ENCODE results near the gene PGAP1. TPM values are rescaled to one million over a fixed set of nuclear protein-coding genes. Genes with fewer than 3 reads are reported as not detected.
"Not testable (repeated sequence)": the region's sequence is repeated elsewhere in the genome, so short reads cannot be mapped to it uniquely, and the experiment has no call there.

PGAP1 gene
- total RNA-seq, 1 donor from 2014 or later: 5.5 TPM

- intact Hi-C loops (cut with DNase I): no loop called here
- ATAC-seq (ENCODE audit: poor library complexity) (no peak), DNase-seq (no peak)
Measured at GRCh38 chr2:196914867-196915460, 11.5 kb downstream of the PGAP1 start.

DNA sequence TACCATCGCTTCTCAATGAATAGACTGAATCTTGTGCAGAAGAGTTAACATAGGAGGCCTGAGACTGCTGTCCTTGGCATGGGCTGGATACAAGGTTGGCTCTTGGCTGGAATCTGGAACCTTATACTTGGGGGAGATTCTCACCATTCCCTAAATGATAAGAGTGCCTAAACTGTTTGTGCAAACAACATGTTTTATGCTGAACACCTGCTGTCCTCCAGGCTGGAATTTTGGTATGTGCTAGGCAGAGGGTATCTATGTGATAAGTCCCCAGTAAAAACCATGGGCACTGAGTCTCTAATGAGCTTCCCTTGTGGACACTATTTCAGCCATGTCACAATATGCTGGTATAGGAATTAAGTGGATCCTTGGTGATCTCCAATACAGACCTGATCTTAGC lies 12.8 kb downstream of the PGAP1 start:
- no peak for DNase-seq
- intact Hi-C loops (cut with DNase I): no loop called here
- no peak for ATAC-seq (ENCODE audit: poor library complexity)

- intact Hi-C loops (cut with DNase I); ATAC-seq (ENCODE audit: poor library complexity); DNase-seq: not testable (repeated sequence)
Measured at GRCh38 chr2:196905365-196905764, 21.1 kb downstream of the PGAP1 start.

GRCh38 chr2:196902828-196903227 lies 23.7 kb downstream of the PGAP1 start:
- intact Hi-C loops (cut with DNase I): no loop called here

DNA sequence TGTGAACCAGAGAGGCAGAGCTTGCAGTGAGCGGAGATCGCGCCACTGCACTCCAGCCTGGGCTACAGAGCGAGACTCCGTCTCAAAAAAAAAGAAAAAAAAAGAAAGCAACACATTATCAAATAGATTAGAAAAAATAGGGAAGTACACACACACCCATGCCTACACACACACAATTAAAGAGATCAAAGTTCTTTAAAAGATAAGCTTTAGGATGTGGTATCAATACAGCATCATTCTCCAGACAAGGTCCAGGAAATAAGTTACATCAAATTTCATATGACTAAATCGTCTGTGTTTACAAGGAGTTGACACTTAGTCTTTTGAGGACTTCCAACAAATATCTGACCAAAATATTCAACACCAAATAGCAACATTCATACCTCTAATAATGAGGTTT lies 25.7 kb downstream of the PGAP1 start:
- ATAC-seq (ENCODE audit: poor library complexity) (no peak), DNase-seq (no peak)
- intact Hi-C loops (cut with DNase I): no loop called here

More at GRCh38 chr2:196902828-196903227, 23.7 kb downstream of the PGAP1 start:
- no peak for DNase-seq
- no peak for ATAC-seq (ENCODE audit: poor library complexity)

- ATAC-seq (ENCODE audit: poor library complexity) (no peak), DNase-seq (no peak)
- intact Hi-C loops (cut with DNase I): no loop called here
Measured at GRCh38 chr2:196899976-196900375, 26.5 kb downstream of the PGAP1 start.

DNA sequence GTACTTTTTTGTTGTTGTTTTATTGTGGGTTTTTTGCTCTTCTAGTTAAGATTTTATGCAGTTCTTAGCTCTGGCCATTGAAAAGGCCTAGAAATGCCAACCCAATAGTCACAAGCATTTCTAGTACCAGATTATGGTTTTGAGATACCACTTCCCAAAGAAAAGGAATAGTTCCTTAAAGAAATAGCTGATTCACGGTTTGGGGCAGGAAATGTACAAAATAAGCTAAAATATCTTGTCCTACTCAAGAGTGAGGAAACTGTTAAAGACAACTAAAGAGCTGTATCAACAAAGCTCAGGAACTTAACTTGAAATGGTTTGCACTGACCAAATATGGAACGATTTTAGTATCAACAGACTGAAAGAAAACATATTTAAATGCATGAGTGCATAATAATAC lies 35.4 kb downstream of the PGAP1 start:
- DNase-seq (no peak), ATAC-seq (ENCODE audit: poor library complexity) (no peak)
- intact Hi-C loops (cut with DNase I): no loop called here

- ATAC-seq (ENCODE audit: poor library complexity): no peak
- intact Hi-C loops (cut with DNase I): no loop called here
- DNase-seq: no peak
Measured at GRCh38 chr2:196887431-196887830, 39.1 kb downstream of the PGAP1 start.

DNA sequence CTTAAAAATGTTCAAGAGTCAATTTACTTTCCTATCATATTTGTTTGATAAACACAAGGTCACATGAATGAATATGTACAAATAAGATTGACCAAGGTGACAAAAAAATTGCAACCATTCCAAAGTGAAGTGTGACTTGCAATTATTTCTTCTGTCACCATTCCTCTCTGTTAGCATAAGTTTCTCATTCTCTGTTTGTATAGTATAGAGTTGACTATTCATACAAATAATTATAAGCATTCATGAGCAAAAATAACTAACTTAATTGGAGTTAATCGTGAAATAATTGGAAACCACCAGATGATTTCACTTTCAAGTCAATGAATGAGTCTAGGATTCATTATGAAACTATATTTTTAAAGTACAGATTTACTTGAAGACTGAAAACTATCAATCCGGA lies 42.1 kb downstream of the PGAP1 start:
- intact Hi-C loops (cut with DNase I): no loop called here
- DNase-seq: no peak
- no peak for ATAC-seq (ENCODE audit: poor library complexity)

- ATAC-seq (ENCODE audit: poor library complexity): no peak
- no peak for DNase-seq
- intact Hi-C loops (cut with DNase I): no loop called here
Measured at GRCh38 chr2:196876364-196876763, 50.1 kb downstream of the PGAP1 start.

GRCh38 chr2:196875414-196875813 lies 51.1 kb downstream of the PGAP1 start:
- DNase-seq: no peak
- intact Hi-C loops (cut with DNase I): no loop called here
- ATAC-seq (ENCODE audit: poor library complexity): no peak

DNA sequence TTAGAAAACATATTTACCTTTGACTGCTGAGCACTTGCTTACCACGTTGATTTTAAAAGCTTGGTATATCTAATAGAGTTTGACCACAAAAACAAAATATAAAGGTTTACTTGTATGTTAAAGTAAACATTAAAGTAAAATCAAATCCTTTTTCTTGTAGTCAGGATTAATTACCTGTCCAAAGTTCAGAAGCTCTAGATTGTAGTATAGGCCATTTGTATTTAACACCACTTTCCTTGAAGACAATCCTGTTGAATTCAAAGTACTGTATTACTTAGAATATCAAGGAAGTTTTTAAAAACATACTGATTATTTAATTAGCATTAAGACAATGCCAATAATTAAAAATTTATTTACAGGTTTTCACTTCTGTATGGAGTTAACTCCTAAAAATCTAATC lies 53.0 kb downstream of the PGAP1 start:
- ATAC-seq (ENCODE audit: poor library complexity): no peak
- no peak for DNase-seq
- intact Hi-C loops (cut with DNase I): no loop called here

- ATAC-seq (ENCODE audit: poor library complexity) (no peak), DNase-seq (no peak)
- intact Hi-C loops (cut with DNase I): no loop called here
Measured at GRCh38 chr2:196854629-196855028, 71.9 kb downstream of the PGAP1 start.

DNA sequence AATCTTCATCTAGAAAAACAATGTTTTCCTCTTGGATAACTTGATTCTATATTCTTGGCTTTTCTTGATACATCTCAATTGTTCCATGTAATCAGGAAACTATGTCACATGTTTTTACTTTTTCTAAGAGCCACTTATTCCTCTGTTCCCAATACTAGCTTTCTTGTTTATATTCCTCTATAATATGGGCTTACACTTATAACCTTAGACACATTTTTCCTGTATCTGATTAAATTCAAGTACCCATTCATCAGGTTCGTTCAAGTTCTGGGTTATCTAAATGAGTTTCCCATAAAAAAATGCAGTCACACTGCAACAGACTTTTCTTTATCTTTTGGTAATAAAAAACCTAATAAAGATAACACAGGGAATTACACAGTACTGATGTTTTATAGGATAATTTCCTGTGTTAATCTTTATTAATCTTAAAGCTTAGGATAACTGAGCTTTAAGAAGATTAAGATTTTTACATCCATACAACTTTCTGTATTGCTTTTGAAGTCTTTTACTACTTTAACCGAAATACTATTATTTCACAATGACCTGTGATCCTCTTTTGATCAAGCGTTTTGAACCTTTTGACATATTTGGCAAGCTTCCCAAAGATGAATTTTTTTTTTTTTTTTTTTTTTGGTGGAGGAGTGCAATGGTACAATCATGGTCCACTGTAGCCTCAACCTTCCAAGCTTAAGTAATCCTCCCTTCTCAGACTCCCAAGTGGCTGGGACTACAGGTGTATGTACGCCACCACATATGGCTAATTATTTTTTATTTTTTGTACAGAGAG lies 73.0 kb downstream of the PGAP1 start:
- DNase-seq: no peak
- intact Hi-C loops (cut with DNase I): no loop called here
- ATAC-seq (ENCODE audit: poor library complexity): no peak

DNA sequence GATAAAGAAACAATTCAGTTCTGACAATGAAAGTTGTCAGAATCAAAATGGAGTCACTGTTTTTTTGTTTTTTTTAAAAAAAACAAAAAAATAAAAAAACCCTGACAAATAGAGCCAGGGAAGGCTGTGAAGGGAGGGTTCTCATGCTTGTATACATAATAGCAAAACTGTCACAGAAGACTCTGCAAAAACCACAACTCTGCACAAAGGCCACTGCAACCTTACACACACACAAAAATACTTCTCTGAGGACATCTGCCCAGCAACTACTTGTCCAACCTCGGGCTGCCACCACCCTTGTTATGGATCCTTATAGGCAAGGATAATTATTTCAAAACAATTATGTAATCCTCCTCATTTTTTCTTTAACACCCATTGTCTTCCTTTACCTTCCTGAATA lies 75.4 kb downstream of the PGAP1 start:
- DNase-seq (no peak), ATAC-seq (ENCODE audit: poor library complexity) (no peak)
- intact Hi-C loops (cut with DNase I): no loop called here

- ATAC-seq (ENCODE audit: poor library complexity) (no peak), DNase-seq (no peak)
- intact Hi-C loops (cut with DNase I): no loop called here
Measured at GRCh38 chr2:196849895-196850294, 76.6 kb downstream of the PGAP1 start.

DNA sequence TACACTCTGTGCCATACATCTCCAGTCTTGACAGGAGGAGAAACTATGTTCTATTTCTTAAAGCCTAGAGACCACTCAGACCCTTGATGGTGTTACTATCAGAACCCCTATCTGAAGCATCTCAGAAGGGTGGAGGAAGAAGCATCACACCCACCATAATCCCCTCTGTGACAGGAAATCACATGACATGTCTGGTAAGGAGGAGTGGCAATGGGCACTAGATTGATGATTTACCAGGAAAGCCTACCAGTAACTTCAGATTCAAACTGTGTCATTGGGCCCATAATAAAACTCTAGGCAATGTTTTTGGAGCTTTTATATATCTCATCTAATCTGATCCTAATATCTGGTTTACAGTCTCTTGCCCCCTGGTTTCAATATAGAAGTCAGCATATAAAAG lies 80.2 kb downstream of the PGAP1 start:
- ATAC-seq (ENCODE audit: poor library complexity): no peak
- intact Hi-C loops (cut with DNase I): no loop called here
- DNase-seq: no peak

DNA sequence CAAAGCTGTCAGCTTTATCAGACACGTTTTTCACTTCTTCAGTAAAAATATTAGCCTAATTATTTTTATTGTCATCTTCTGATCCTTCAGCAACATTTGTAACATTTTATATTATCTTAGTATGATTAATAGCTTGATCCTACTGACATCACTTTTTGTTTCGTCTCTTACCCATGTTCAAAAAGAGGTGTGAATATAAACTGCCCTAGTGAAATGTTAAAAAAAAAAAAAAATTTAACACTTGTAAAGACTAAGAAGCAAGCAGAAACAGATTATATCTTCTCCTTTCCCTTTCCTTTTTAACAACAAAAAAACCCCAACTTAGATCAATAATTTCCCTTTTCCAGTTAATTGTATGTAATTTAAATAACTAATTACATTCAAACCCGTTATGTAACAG lies 81.1 kb downstream of the PGAP1 start:
- DNase-seq (no peak), ATAC-seq (ENCODE audit: poor library complexity) (no peak)
- intact Hi-C loops (cut with DNase I): no loop called here

DNA sequence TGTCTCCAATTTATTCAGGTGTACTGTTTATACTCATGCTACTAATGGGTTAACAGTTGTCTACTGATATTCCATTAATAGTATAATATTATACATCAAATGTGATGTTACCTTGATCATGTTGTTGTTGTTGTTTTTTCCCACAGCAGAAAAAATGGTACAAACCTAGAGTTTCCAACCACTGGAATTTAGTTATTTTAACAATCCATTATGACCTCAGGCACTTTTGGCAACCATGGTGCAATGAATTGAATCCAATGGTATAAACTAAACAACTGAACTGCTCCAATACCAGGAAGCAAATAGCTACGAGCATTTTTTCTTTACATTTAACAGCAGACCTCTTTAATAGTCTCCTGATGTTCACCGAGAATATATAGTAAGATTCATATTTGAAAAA lies 86.3 kb downstream of the PGAP1 start:
- DNase-seq: no peak
- ATAC-seq (ENCODE audit: poor library complexity): no peak
- intact Hi-C loops (cut with DNase I): no loop called here

DNA sequence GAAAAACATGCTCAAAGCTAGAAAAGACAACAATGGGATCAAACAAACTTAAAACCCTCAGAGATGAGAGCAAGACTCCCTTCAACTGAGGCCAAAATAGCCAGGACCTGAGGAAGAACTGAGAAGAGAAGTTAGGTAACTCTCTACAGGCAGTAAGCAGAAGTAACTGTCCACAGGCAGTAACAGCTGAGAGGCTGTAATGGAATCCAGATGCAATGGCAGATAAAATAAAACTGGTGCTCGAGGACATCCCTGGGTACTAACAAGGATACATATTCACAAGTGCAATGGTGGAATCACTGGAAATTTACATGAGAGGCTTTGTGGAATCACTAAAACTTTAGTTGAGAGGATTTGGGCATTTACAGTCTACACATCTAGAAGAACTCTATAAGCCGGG lies 86.9 kb downstream of the PGAP1 start:
- DNase-seq: no peak
- ATAC-seq (ENCODE audit: poor library complexity): no peak
- intact Hi-C loops (cut with DNase I): no loop called here

- intact Hi-C loops (cut with DNase I): no loop called here
- no peak for DNase-seq
- no peak for ATAC-seq (ENCODE audit: poor library complexity)
Measured at GRCh38 chr2:196836440-196836839, 90.1 kb downstream of the PGAP1 start.
